SU-DHL-6 (cell line): Measurements from ENCODE around the gene SLC47A1.

Experiments
- H2AFZ ChIP-seq: fragments of 200-600 bp; sonication (generic); 2 replicates; pipeline ENCODE4 v1.6.1; 2014; ENCODE audit warnings: low read depth, mild to moderate bottlenecking, moderate library complexity, mixed read lengths, antibody characterized with exemption, low read length; ENCODE audit not compliant: severe bottlenecking
- H3F3A ChIP-seq: fragments of 200-600 bp; shearing (Covaris generic); 2 replicates; pipeline ENCODE4 v1.6.0; 2016; ENCODE audit warnings: antibody characterized with exemption, mild to moderate bottlenecking; ENCODE audit not compliant: insufficient read depth
- H3K27ac ChIP-seq: fragments of 200-600 bp; sonication (generic); 2 replicates; pipeline ENCODE4 v1.5.1; 2016; ENCODE audit warnings: low read depth, mild to moderate bottlenecking, low read length, moderate library complexity, mixed read lengths
- H3K27me3 ChIP-seq: fragments of 200-600 bp; sonication (generic), shearing (Covaris generic); 2 replicates; pipeline ENCODE4 v1.6.0; 2014; ENCODE audit warnings: mild to moderate bottlenecking, low read length
- H3K36me3 ChIP-seq: fragments of 200-600 bp; sonication (generic); 2 replicates; pipeline ENCODE4 v1.6.1; 2014; ENCODE audit warnings: mild to moderate bottlenecking, low read length, mixed read lengths
- H3K4me2 ChIP-seq: fragments of 300-600, 200-600 bp; shearing (Covaris generic), sonication (generic); 2 replicates; pipeline ENCODE4 v1.6.0; 2014; ENCODE audit warnings: low read length, low read depth, mild to moderate bottlenecking; ENCODE audit not compliant: poor library complexity, severe bottlenecking
- H3K4me3 ChIP-seq: fragments of 200-600 bp; sonication (generic); 2 replicates; pipeline ENCODE4 v1.5.1; 2014; ENCODE audit warnings: antibody characterized with exemption, low read length, mild to moderate bottlenecking, mixed read lengths; ENCODE audit not compliant: insufficient read depth, poor library complexity, severe bottlenecking
- H3K79me2 ChIP-seq: fragments of 200-600 bp; sonication (generic); 2 replicates; pipeline ENCODE4 v1.6.1; 2014; ENCODE audit warnings: mild to moderate bottlenecking, low read length, moderate library complexity; ENCODE audit not compliant: insufficient read depth
- H3K9ac ChIP-seq: fragments of 200-600 bp; sonication (generic); 2 replicates; pipeline ENCODE4 v1.7.0; 2014; ENCODE audit warnings: mild to moderate bottlenecking, low read length
- H3K9me2 ChIP-seq: fragments of 200-600 bp; sonication (generic); replicated peaks from 2 replicates; pipeline ENCODE4 v1.6.1; 2014; ENCODE audit warnings: low read length; ENCODE audit not compliant: insufficient read depth
- H3K9me3 ChIP-seq: fragments of 200-600 bp; sonication (generic); 2 replicates; pipeline ENCODE4 v1.6.1; 2014; ENCODE audit warnings: low read length, mixed read lengths; ENCODE audit not compliant: insufficient read depth
- H4K20me1 ChIP-seq: fragments of 200-600 bp; sonication (generic); 2 replicates; pipeline ENCODE4 v1.6.1; 2014; ENCODE audit warnings: low read depth, mild to moderate bottlenecking, antibody characterized with exemption, low read length, moderate library complexity, mixed read lengths
- EZH2phosphoT487 ChIP-seq: fragments of 200-600 bp; sonication (generic), shearing (Covaris generic); conservative IDR thresholded peaks from 2 replicates; pipeline ENCODE4 v1.6.1; 2018; ENCODE audit warnings: mild to moderate bottlenecking, antibody characterized with exemption, low read length, moderate library complexity, mixed read lengths
- TF ChIP-seq, protein P1 (sequence below): fragments of 200-600 bp; sonication (generic); IDR thresholded peaks from one replicate; pipeline ENCODE4 v1.5.1; 2017; ENCODE audit warnings: antibody characterized with exemption, mild to moderate bottlenecking, low read length, moderate library complexity; ENCODE audit not compliant: insufficient read depth, poor library complexity, severe bottlenecking

SLC47A1 gene

GRCh38 chr17:19487024-19487600, 46.5 kb upstream of the SLC47A1 start:
- no peak overlapping the region for H2AFZ ChIP-seq
- H3K4me3 ChIP-seq: no peak overlapping the region
- H3K79me2 ChIP-seq: no peaks in the 10 kb centered on the region

GRCh38 chr17:19492141-19492540, 41.5 kb upstream of the SLC47A1 start:
- H3K9ac ChIP-seq: no peak overlapping the region
- H3K9me3 ChIP-seq: no peaks in the 10 kb centered on the region
- no peak overlapping the region for H3K4me2 ChIP-seq
- H2AFZ ChIP-seq: no peak overlapping the region
- H3K79me2 ChIP-seq: no peaks in the 10 kb centered on the region
- H3K9me2 ChIP-seq: no peaks in the 10 kb centered on the region
- TF ChIP-seq, protein P1, sequence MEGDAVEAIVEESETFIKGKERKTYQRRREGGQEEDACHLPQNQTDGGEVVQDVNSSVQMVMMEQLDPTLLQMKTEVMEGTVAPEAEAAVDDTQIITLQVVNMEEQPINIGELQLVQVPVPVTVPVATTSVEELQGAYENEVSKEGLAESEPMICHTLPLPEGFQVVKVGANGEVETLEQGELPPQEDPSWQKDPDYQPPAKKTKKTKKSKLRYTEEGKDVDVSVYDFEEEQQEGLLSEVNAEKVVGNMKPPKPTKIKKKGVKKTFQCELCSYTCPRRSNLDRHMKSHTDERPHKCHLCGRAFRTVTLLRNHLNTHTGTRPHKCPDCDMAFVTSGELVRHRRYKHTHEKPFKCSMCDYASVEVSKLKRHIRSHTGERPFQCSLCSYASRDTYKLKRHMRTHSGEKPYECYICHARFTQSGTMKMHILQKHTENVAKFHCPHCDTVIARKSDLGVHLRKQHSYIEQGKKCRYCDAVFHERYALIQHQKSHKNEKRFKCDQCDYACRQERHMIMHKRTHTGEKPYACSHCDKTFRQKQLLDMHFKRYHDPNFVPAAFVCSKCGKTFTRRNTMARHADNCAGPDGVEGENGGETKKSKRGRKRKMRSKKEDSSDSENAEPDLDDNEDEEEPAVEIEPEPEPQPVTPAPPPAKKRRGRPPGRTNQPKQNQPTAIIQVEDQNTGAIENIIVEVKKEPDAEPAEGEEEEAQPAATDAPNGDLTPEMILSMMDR: no peak
- no peak for TF ChIP-seq EZH2phosphoT487
- no peaks in the 10 kb centered on the region for H4K20me1 ChIP-seq
- H3K27ac ChIP-seq: no peak overlapping the region
- H3K4me3 ChIP-seq: no peak overlapping the region
- H3K27me3 ChIP-seq: no peaks in the 10 kb centered on the region
- no peaks in the 10 kb centered on the region for H3K36me3 ChIP-seq
- H3F3A ChIP-seq: no peaks in the 10 kb centered on the region

More at GRCh38 chr17:19487024-19487600, 46.5 kb upstream of the SLC47A1 start:
- TF ChIP-seq EZH2phosphoT487: no peak
- TF ChIP-seq, protein P1: no peak
- H3K36me3 ChIP-seq: no peaks in the 10 kb centered on the region
- H4K20me1 ChIP-seq: no peaks in the 10 kb centered on the region
- no peak overlapping the region for H3K27ac ChIP-seq
- H3K27me3 ChIP-seq: no peaks in the 10 kb centered on the region
- no peaks in the 10 kb centered on the region for H3F3A ChIP-seq
- no peaks in the 10 kb centered on the region for H3K9me2 ChIP-seq
- no peak overlapping the region for H3K9ac ChIP-seq
- H3K9me3 ChIP-seq: no peaks in the 10 kb centered on the region
- H3K4me2 ChIP-seq: no peak overlapping the region

DNA sequence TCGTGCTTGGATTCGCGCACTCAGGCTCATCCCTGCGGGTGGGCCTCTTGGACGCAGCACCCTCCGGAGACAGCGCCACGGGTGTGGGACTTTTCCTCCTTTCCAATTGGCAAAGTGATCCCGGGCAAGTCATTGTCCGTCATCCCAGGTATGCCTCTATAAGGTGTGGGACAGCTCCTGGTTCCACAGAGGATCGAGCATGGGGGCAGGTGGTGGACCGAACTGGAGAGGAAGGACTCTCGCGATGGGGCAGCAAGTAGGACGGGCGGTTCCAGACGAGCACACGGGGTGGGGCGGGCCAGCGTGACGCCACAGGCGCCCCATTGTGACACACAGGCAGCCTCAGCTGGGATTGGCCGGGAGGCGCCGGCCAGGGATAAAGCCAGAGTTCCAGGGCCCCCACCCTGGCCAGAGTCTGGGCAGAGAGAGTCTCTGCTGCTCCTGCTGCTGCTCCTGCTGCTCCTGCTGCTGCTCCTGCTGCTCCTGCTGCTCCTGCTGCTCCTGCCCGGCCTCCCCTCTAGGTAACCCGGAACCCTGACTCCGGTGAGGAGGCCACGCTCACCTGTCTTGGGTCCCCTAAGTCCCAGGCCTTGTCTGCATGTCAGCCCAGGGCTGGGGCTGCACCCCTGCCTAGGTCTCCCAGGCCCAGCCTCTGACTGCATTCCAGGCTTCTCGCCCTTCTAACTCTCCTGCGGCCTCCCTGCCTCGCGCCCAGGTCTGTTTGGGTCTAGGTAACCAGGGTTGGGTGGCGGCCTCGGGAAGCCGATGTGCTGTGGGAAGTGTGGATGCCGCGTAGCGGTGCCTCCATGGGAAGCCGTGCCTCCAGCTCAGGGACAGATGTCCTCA, 38.5 kb upstream of the SLC47A1 start:
- TF ChIP-seq, protein P1: no peak
- TF ChIP-seq EZH2phosphoT487: no peak
- Histone ChIP-seq H3K4me2 (peak overlapping the region; percentile 34), H3K9me2 (no peaks in the 10 kb centered on the region), H3K9me3 (no peaks in the 10 kb centered on the region), H3K27me3 (no peaks in the 10 kb centered on the region), H4K20me1 (no peaks in the 10 kb centered on the region), H2AFZ (no peak overlapping the region), H3K4me3 (no peak overlapping the region), H3K27ac (no peak overlapping the region), H3K36me3 (no peaks in the 10 kb centered on the region), H3K9ac (no peak overlapping the region), H3K79me2 (no peaks in the 10 kb centered on the region), H3F3A (no peaks in the 10 kb centered on the region)
